NCI-H69 (cell line): Measurements from ENCODE around the gene SMO.
A peak's percentile ranks its signal among the peaks of the same experiment; 100 is the strongest.
"Not testable (repeated sequence)": the region's sequence is repeated elsewhere in the genome, so short reads cannot be mapped to it uniquely, and the experiment has no call there.

Source experiments
- DNase-seq: peaks from one replicate; lab custom pipeline; 2025; lab: John Stamatoyannopoulos, UW

The SMO gene

DNA sequence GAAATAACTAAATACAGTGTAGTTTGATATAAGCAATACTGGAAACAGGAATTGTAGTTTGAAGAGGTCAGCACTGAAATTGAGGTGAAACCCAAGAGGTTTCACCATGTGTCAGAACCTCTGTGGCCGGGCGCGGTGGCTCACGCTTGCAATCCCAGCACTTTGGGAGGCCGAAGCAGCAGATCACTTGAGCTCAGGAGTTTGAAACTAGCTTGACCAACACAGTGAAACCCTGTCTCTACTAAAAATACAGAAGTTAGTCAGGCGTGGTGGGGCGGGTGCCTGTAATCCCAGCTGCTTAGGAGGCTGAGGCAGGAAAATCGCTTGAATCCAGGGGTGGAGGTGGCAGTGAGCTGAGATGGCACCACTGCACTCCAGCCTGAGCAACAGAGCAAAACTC is 50.1 kb downstream of the SMO start:
- no peak for DNase-seq

DNA sequence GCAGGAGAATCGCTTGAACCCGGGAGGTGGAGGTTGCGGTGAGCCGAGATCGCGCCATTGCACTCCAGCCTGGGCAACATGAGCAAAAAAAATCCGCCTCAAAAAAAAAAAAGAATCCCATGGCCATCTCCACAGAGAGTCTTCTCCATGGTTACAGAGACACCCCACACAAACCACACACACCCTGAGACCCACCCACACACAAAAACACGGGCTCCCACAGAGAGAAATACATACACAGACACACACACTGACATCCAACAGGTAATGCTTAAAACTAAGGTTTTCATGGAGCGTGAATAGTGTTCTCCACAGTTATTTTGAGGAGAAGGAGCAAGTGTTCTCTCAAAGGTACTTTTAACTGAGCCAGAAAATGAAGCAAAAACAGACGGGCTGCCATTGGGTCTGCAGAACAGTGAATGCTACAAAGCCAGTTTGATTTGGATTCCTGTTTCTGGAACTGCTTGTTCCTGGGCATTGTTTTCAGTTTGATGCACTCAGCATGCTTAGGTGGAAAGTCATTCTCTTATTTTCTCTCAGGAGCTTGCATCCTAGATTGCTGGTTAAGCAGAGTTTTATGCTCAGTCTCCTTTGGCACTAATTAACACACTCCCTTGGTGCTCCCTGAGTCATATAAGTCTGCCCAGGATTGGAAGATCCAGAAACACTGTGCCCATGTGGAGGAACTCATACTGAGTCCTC is 51.8 kb downstream of the SMO start:
- DNase-seq: no peak

- DNase-seq: no peak
Observed at GRCh38 chr7:129244220-129244619, 55.8 kb downstream of the SMO start.

DNA sequence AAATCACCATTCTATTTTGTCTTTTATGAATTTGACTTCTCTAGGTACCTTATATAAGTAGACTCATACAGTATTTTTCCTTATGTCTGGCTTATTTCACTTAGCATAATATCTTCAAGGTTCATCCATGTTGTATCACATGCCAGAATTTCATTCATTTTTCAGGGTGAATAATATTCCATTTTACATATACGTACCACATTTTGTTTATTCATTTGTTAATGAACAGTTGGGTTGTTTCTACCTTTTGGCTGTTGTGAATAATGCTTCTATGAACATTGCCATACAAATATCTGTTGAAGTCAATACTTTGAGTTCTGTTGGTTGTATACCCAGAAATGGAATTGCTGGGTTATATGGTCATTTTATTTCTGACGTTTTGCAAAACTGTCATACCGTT is 57.1 kb downstream of the SMO start:
- no peak for DNase-seq

DNA sequence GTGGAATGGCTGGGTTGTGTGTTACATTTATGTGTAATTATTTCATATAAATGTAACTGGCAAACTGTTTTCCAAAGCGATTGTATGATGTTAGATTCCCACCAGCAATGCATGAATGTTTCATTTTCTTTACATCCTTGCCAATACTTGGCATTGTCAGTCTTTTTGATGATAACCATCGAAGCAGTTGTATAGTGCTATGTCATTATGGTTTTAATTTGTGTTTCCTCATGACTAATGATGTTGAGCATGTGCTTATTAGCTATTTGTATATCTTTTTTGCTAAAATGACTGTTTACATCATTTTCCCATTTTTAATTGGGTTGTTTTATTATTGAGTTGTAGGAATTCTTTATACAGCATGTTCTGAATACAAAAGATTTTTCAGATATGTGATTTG is 58.7 kb downstream of the SMO start:
- DNase-seq: no peak

DNA sequence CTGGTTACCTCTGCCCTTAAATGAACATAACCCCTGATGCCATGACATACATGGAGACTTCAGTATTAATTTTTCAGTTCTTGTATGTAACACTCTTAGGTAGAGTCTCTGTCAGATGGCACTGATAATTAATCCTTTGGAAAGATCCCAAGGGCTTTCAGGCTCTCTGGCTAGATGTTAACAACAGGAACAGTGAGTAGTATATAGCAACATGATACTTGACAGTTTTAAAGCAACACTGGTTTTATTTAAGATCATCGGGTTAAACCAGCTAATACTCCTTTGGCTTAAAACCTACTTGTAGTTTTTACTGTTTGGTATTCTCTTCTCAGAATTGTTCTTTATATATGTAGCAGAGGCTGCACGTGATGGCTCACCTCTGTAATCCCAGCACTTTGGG is 63.7 kb downstream of the SMO start:
- peak; percentile 13 for DNase-seq

DNA sequence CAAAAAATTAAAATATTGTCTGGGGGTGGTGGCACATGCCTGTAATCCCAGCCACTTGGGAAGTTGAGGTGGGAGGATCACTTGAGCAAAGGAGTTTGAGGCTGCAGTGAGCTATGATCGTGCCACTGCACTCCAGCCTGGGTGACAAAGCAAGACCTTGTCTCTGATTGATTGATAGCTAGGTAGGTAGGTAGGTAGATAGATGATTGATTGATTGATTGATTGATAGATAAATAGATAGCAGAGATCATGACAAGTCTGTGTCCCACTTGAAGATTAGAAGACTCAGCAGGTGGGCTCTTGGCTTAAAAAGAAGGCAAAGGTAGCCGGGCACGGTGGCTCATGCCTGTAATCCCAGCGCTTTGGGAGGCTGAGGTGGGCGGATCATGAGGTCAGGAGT is 64.2 kb downstream of the SMO start:
- not testable (repeated sequence) for DNase-seq

- no peak for DNase-seq
Observed at GRCh38 chr7:129255800-129256199, 67.4 kb downstream of the SMO start.

DNA sequence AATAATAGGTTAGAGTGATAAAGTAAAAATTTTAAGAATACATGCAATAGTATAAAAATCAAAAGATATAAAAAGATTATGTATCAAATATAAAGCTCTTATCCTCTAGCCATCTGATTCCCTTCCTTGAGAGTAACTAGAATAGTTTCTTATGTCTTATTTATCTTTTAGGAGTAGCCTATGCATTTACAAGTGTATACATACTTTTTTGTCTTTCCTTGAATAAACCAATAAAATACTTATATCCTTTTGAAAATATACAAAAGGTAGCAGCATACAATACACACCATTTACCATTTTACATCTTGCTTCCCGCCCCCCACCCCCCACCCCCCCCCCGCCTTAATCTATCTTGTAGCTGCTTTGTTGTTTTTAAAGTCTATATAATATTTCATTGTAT is 67.8 kb downstream of the SMO start:
- no peak for DNase-seq

DNA sequence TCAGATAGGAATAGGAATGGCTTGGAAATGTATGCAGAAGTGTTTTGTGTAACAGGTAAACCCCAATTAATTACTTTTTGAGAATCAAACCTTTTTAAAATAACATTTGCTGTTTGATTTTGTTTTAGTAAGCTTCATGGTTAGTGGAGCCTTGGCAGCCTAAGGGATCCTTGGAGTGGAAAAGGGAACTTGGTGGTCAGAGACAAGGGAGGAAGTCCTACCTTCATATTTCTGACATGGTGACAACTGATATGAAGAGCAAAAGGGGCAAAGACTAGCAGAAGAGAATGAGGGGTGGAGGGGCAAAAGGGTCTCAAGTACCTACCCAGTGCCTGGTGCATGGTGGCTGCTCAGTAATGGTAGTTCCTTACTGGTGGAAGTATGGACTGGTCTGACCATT is 68.7 kb downstream of the SMO start:
- DNase-seq: no peak

DNA sequence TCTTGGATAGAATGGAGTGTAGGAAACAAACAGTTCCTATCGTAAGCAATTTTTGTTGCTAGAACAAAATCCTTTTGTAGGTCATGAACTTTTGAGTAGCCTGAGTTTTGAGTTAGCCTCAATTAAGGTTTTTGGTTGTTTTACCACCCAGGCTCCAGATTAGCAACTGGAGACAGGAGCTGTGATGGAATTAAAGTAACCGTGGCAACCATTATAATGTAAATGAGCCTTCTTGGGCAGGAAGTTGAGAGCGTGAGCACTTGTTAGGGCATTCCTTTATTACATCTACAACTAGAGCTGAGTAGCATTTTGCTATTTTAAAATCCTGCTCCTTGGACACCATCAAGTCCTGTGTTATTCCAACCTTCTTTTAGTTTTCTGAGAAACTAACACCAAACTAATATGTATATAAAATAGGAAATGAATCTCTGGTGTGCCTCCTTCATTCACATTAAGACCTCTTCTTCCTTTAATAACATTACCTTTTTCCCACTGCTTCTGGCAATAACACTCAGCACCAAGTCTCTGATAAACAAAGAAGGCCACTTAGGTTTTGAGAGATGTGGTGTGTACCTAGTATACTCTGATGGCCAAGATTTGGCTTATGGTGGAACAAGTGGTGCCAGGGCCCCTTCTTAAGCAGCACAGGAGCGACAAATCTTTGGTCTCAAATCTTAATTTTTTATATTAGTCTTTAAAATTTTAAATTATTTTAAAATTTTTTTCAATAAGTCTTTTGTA is 70.4 kb downstream of the SMO start:
- DNase-seq: no peak

GRCh38 chr7:129262324-129262723 is 73.9 kb downstream of the SMO start:
- no peak for DNase-seq
